Uterus (tissue), 2 donors: ENCODE measurements around the gene ANKRD6.

Source experiments
- POLR2A ChIP-seq, 2 donors: fragments of 450-650 bp; IDR thresholded peaks; one replicate each; pipeline ENCODE4 v1.6.1; 2016; ENCODE audit warnings: antibody characterized with exemption in 2 of 2, mild to moderate bottlenecking in 1 of 2, moderate library complexity in 1 of 2
- TF ChIP-seq, protein P1 (sequence below), 4 experiments: fragments of 200-600 bp in 2 of 4; fragments of 450-650 bp in 2 of 4; sonication (generic) in 2 of 4; IDR thresholded peaks; one replicate each; pipeline ENCODE4 v1.5.1; 2016 to 2019; ENCODE audit warnings: antibody characterized with exemption in 4 of 4, mild to moderate bottlenecking in 2 of 4, moderate library complexity in 1 of 4

DNA sequence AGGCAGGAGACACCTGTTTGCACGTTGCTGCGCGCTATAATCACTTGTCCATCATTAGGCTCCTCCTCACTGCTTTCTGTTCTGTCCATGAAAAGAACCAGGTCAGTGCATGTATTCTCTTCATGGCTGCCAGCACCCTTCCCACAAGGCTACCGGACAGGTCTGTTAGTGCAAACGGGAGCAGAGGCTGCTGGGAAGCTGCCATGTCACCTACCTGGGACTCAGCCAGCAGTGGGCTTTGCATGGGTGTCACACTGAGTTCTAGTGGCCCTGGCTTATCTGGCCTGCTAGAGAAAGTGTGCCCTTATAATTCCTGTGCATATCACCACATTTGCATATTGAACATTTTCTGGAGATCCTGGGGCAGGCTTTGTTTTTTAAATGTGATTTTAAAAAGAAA, 180.8 kb downstream of the ANKRD6 start:
- no peak for TF ChIP-seq POLR2A (IDR thresholded peaks at IDR 0.05)
- TF ChIP-seq, protein P1, sequence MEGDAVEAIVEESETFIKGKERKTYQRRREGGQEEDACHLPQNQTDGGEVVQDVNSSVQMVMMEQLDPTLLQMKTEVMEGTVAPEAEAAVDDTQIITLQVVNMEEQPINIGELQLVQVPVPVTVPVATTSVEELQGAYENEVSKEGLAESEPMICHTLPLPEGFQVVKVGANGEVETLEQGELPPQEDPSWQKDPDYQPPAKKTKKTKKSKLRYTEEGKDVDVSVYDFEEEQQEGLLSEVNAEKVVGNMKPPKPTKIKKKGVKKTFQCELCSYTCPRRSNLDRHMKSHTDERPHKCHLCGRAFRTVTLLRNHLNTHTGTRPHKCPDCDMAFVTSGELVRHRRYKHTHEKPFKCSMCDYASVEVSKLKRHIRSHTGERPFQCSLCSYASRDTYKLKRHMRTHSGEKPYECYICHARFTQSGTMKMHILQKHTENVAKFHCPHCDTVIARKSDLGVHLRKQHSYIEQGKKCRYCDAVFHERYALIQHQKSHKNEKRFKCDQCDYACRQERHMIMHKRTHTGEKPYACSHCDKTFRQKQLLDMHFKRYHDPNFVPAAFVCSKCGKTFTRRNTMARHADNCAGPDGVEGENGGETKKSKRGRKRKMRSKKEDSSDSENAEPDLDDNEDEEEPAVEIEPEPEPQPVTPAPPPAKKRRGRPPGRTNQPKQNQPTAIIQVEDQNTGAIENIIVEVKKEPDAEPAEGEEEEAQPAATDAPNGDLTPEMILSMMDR (IDR thresholded peaks at IDR 0.05), result no peak
